Gastrocnemius medialis (tissue), 4 donors: ENCODE data around the gene TXNIP.

Experiments
- POLR2A ChIP-seq, 2 donors: fragments of 450-650 bp; IDR thresholded peaks; one replicate each; pipeline ENCODE4 v1.6.1; 2017; ENCODE audit warnings: antibody characterized with exemption in 2 of 2, mild to moderate bottlenecking in 2 of 2, moderate library complexity in 2 of 2
- TF ChIP-seq, protein P1 (sequence below), 5 experiments: fragments of 450-650 bp in 3 of 5; fragments of 200-600 bp in 2 of 5; sonication (generic) in 2 of 5; IDR thresholded peaks in 4 of 5; conservative IDR thresholded peaks in 1 of 5; 1 replicate in 4 of 5; 2 replicates in 1 of 5; pipeline ENCODE4 v1.5.1; 2016 to 2019; ENCODE audit warnings: antibody characterized with exemption in 5 of 5, mild to moderate bottlenecking in 3 of 5, moderate library complexity in 3 of 5

DNA sequence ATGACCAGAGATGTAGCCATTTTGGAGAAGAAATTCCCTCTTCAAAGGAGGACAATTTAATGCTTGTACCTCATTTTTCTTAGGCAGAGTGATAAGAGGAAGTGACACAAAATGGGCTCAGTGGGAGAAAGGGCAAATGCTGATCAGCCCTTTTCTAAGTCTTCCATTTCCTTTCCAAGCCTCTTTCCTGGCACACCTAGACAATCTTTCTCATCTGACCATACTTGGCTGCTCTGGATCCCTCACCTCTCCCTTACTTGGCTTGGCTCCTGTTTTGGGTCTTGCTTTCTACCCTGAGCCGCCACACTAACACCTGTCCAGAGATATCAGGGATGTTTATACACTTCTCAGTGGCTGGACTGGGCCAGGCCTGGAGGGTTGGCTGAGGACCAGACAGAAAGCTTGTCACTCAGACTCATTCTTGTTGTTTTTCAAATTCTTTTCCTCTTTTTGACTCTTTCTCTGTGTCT is 13.1 kb downstream of the TXNIP start:
- TF ChIP-seq, protein P1, sequence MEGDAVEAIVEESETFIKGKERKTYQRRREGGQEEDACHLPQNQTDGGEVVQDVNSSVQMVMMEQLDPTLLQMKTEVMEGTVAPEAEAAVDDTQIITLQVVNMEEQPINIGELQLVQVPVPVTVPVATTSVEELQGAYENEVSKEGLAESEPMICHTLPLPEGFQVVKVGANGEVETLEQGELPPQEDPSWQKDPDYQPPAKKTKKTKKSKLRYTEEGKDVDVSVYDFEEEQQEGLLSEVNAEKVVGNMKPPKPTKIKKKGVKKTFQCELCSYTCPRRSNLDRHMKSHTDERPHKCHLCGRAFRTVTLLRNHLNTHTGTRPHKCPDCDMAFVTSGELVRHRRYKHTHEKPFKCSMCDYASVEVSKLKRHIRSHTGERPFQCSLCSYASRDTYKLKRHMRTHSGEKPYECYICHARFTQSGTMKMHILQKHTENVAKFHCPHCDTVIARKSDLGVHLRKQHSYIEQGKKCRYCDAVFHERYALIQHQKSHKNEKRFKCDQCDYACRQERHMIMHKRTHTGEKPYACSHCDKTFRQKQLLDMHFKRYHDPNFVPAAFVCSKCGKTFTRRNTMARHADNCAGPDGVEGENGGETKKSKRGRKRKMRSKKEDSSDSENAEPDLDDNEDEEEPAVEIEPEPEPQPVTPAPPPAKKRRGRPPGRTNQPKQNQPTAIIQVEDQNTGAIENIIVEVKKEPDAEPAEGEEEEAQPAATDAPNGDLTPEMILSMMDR (IDR thresholded peaks at IDR 0.05 in 4 of 5, conservative IDR thresholded peaks at IDR 0.05 in 1 of 5), result no peak
- peak; percentile 4 to 32 for TF ChIP-seq POLR2A (IDR thresholded peaks at IDR 0.05)
